SK-N-SH (cell line): Measurements from ENCODE around the gene GALNT16.

Source experiments
- CTCF ChIP-seq: fragments of 200-600 bp; sonication (generic); IDR thresholded peaks from 2 replicates; pipeline ENCODE4 v1.6.1; 2017; ENCODE audit warnings: antibody characterized with exemption, mild to moderate bottlenecking, moderate library complexity
- EP300 ChIP-seq, 2 experiments: IDR thresholded peaks; 2 replicates each; pipeline versions ENCODE4 v1.4.0 to v1.6.1; 2012; ENCODE audit warnings: borderline replicate concordance in 1 of 2, low read depth in 1 of 2, low read length in 1 of 2
- EZH2phosphoT487 ChIP-seq: fragments of 200-600 bp; sonication (generic); IDR thresholded peaks from 2 replicates; pipeline ENCODE4 v1.6.1; 2017; ENCODE audit warnings: low read depth, mixed run types, mild to moderate bottlenecking, antibody characterized with exemption, moderate library complexity, borderline replicate concordance
- FOXM1 ChIP-seq: IDR thresholded peaks from 2 replicates; pipeline ENCODE4 v1.4.0; 2012; ENCODE audit warnings: low read depth, mild to moderate bottlenecking
- NRF1 ChIP-seq: IDR thresholded peaks from 2 replicates; pipeline ENCODE4 v1.6.1; 2012; ENCODE audit warnings: low read depth, mild to moderate bottlenecking, low read length
- RFX5 ChIP-seq: IDR thresholded peaks from 2 replicates; pipeline ENCODE4 v1.6.1; 2012; ENCODE audit warnings: mild to moderate bottlenecking, improper control_type of control experiment, low read length
- RXRA ChIP-seq: IDR thresholded peaks from 2 replicates; pipeline ENCODE4 v1.4.0; 2012; ENCODE audit warnings: low read depth, mild to moderate bottlenecking, borderline replicate concordance
- TF ChIP-seq, protein P1 (sequence below): IDR thresholded peaks from 2 replicates; pipeline ENCODE4 v1.6.1; 2012; ENCODE audit warnings: mild to moderate bottlenecking, low read depth, low read length, moderate library complexity
- TF ChIP-seq, protein P2 (sequence below): fragments of 150-350 bp; IDR thresholded peaks from 2 replicates; pipeline ENCODE4 v1.6.1; 2017; ENCODE audit warnings: antibody characterized with exemption, low read length, low read depth, borderline replicate concordance

DNA sequence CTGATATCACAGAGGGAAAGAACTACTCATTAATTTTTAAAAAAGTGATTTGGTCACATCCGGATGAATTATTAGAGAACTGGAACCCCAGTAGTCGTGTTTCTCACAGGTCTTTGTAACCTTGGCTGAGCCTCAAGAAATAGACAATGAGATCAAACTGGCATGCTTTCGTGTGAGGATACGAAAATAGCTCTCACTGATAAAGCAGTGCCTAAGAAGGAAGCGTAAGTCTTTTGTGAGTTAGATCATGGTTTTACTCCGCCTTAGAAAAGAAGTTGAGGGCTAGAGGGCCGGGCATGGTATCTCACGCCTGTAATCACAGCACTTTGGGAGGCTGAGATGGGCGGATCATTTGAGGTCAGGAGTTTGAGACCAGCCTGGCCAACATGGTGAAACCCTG is 33.8 kb upstream of the GALNT16 start:
- no peak for TF ChIP-seq EP300 (IDR thresholded peaks at IDR 0.05; ENCODE audit: borderline replicate concordance in 1 of 2, low read depth in 1 of 2, low read length in 1 of 2)
- TF ChIP-seq RFX5 = no peak
- TF ChIP-seq CTCF = no peak
- TF ChIP-seq, protein P1, sequence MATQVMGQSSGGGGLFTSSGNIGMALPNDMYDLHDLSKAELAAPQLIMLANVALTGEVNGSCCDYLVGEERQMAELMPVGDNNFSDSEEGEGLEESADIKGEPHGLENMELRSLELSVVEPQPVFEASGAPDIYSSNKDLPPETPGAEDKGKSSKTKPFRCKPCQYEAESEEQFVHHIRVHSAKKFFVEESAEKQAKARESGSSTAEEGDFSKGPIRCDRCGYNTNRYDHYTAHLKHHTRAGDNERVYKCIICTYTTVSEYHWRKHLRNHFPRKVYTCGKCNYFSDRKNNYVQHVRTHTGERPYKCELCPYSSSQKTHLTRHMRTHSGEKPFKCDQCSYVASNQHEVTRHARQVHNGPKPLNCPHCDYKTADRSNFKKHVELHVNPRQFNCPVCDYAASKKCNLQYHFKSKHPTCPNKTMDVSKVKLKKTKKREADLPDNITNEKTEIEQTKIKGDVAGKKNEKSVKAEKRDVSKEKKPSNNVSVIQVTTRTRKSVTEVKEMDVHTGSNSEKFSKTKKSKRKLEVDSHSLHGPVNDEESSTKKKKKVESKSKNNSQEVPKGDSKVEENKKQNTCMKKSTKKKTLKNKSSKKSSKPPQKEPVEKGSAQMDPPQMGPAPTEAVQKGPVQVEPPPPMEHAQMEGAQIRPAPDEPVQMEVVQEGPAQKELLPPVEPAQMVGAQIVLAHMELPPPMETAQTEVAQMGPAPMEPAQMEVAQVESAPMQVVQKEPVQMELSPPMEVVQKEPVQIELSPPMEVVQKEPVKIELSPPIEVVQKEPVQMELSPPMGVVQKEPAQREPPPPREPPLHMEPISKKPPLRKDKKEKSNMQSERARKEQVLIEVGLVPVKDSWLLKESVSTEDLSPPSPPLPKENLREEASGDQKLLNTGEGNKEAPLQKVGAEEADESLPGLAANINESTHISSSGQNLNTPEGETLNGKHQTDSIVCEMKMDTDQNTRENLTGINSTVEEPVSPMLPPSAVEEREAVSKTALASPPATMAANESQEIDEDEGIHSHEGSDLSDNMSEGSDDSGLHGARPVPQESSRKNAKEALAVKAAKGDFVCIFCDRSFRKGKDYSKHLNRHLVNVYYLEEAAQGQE = no peak
- TF ChIP-seq, protein P2, sequence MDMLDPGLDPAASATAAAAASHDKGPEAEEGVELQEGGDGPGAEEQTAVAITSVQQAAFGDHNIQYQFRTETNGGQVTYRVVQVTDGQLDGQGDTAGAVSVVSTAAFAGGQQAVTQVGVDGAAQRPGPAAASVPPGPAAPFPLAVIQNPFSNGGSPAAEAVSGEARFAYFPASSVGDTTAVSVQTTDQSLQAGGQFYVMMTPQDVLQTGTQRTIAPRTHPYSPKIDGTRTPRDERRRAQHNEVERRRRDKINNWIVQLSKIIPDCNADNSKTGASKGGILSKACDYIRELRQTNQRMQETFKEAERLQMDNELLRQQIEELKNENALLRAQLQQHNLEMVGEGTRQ = no peak
- TF ChIP-seq FOXM1 = no peak
- no peak for TF ChIP-seq RXRA
- no peak for TF ChIP-seq EZH2phosphoT487
- TF ChIP-seq NRF1 = no peak
